WTC11 (cell line): Measurements from ENCODE around the gene RAB22A. TPM values are rescaled to one million over a fixed set of nuclear protein-coding genes. Genes with fewer than 3 reads are reported as not detected.

Experiments used
- ATAC-seq: fragments of 200-7000 bp; cut with Tn5 transposase; 2 replicates; pipeline ENCODE4 v1.10.0; 2021; ENCODE audit warnings: mild to moderate bottlenecking, moderate library complexity
- CTCF ChIA-PET: fragments of 300-600 bp; sonication (Branson Sonifier 250); formaldehyde crosslinking; loops from one replicate; lab custom pipeline; 2021; ENCODE audit warnings: antibody characterized with exemption; lab: Charles Lee
- POLR2A ChIA-PET: fragments of 350-600 bp; sonication (Branson Sonifier 250); formaldehyde crosslinking; loops from one replicate; lab custom pipeline; 2021; ENCODE audit warnings: antibody characterized with exemption; lab: Charles Lee
- DNase-seq: peaks from one replicate; pipeline ENCODE4 v3.0.0; 2021; ENCODE audit warnings: low spot score
- H3K27ac Mint-ChIP-seq: 2 replicates; pipeline ENCODE4 v1.8.0; 2021; ENCODE audit warnings: mixed read lengths
- H3K27me3 Mint-ChIP-seq: 2 replicates; pipeline ENCODE4 v1.8.0; 2021; ENCODE audit warnings: low read depth, mild to moderate bottlenecking, moderate library complexity, mixed read lengths
- H3K36me3 Mint-ChIP-seq: 2 replicates; pipeline ENCODE4 v1.8.0; 2021; ENCODE audit warnings: mixed read lengths
- H3K4me1 Mint-ChIP-seq: 2 replicates; pipeline ENCODE4 v1.8.0; 2022; ENCODE audit warnings: mixed read lengths
- H3K4me3 Mint-ChIP-seq: 2 replicates; pipeline ENCODE4 v1.8.0; 2021; ENCODE audit warnings: mild to moderate bottlenecking, moderate library complexity, mixed read lengths
- H3K9me3 Mint-ChIP-seq: 2 replicates; pipeline ENCODE4 v1.8.0; 2021; ENCODE audit warnings: mixed read lengths
- AFF4 ChIP-seq: sonication (generic); formaldehyde crosslinking; IDR thresholded peaks from 2 replicates; pipeline ENCODE4 v1.8.1; 2023; ENCODE audit warnings: mild to moderate bottlenecking, missing genetic modification reagents, borderline replicate concordance
- AR ChIP-seq: fragments of 250-450 bp; sonication (Bioruptor Pico); IDR thresholded peaks from 2 replicates; pipeline ENCODE4 v1.9.0; 2021; ENCODE audit warnings: mild to moderate bottlenecking
- ATF1 ChIP-seq: sonication (generic); formaldehyde crosslinking; IDR thresholded peaks from 2 replicates; pipeline ENCODE4 v1.8.1; 2023; ENCODE audit warnings: mild to moderate bottlenecking, moderate library complexity, missing genetic modification reagents
- ATF6 ChIP-seq: sonication (generic); formaldehyde crosslinking; IDR thresholded peaks from 2 replicates; pipeline ENCODE4 v1.8.1; 2023; ENCODE audit warnings: mild to moderate bottlenecking, missing genetic modification reagents
- EMX1 ChIP-seq: fragments of 250-450 bp; sonication (Bioruptor Pico); IDR thresholded peaks from 2 replicates; pipeline ENCODE4 v1.8.0; 2021; ENCODE audit warnings: mild to moderate bottlenecking
- ERG ChIP-seq: fragments of 250-450 bp; sonication (Bioruptor Pico); IDR thresholded peaks from 2 replicates; pipeline ENCODE4 v1.8.0; 2021; ENCODE audit warnings: mild to moderate bottlenecking
- ETV6 ChIP-seq: sonication (generic); formaldehyde crosslinking; IDR thresholded peaks from 2 replicates; pipeline ENCODE4 v1.8.1; 2022; ENCODE audit warnings: mild to moderate bottlenecking, missing genetic modification reagents
- FOXJ3 ChIP-seq: sonication (generic); formaldehyde crosslinking; IDR thresholded peaks from 2 replicates; pipeline ENCODE4 v1.9.0; 2021; ENCODE audit warnings: missing genetic modification reagents, mild to moderate bottlenecking, borderline replicate concordance
- GTF2I ChIP-seq: fragments of 250-450 bp; sonication (Bioruptor Pico); conservative IDR thresholded peaks from 2 replicates; pipeline ENCODE4 v1.4.0; 2021; ENCODE audit warnings: mild to moderate bottlenecking
- KAT7 ChIP-seq: sonication (generic); formaldehyde crosslinking; IDR thresholded peaks from 2 replicates; pipeline ENCODE4 v1.8.1; 2023; ENCODE audit warnings: missing genetic modification reagents, mild to moderate bottlenecking, borderline replicate concordance
- MLX ChIP-seq: sonication (generic); formaldehyde crosslinking; IDR thresholded peaks from 2 replicates; pipeline ENCODE4 v1.8.1; 2023; ENCODE audit warnings: mild to moderate bottlenecking, missing genetic modification reagents, moderate library complexity
- MXD4 ChIP-seq: fragments of 250-450 bp; sonication (Bioruptor Pico); IDR thresholded peaks from 2 replicates; pipeline ENCODE4 v1.8.0; 2021; ENCODE audit warnings: mild to moderate bottlenecking, moderate library complexity, borderline replicate concordance
- MYBL2 ChIP-seq: sonication (generic); formaldehyde crosslinking; IDR thresholded peaks from 2 replicates; pipeline ENCODE4 v1.8.1; 2023; ENCODE audit warnings: mild to moderate bottlenecking, moderate library complexity, missing genetic modification reagents
- OVOL2 ChIP-seq: fragments of 250-450 bp; sonication (Bioruptor Pico); IDR thresholded peaks from 2 replicates; pipeline ENCODE4 v1.9.0; 2021; ENCODE audit warnings: mild to moderate bottlenecking, borderline replicate concordance
- PRRX2 ChIP-seq: fragments of 250-450 bp; sonication (Bioruptor Pico); IDR thresholded peaks from 2 replicates; pipeline ENCODE4 v1.8.0; 2021; ENCODE audit warnings: mild to moderate bottlenecking
- SP1 ChIP-seq: sonication (generic); formaldehyde crosslinking; conservative IDR thresholded peaks from 2 replicates; pipeline ENCODE4 v1.8.1; 2022; ENCODE audit warnings: missing genetic modification reagents
- STAT6 ChIP-seq: sonication (generic); formaldehyde crosslinking; conservative IDR thresholded peaks from 2 replicates; pipeline ENCODE4 v1.8.1; 2023; ENCODE audit warnings: mild to moderate bottlenecking, low read depth, missing genetic modification reagents, moderate library complexity
- TEAD1 ChIP-seq: sonication (generic); formaldehyde crosslinking; IDR thresholded peaks from 2 replicates; pipeline ENCODE4 v1.8.0; 2022; ENCODE audit warnings: mild to moderate bottlenecking, missing genetic modification reagents
- TEAD4 ChIP-seq: sonication (generic); formaldehyde crosslinking; IDR thresholded peaks from 2 replicates; pipeline ENCODE4 v1.8.0; 2022; ENCODE audit warnings: mild to moderate bottlenecking, missing genetic modification reagents
- ZNF317 ChIP-seq: sonication (generic); formaldehyde crosslinking; IDR thresholded peaks from 2 replicates; pipeline ENCODE4 v1.8.1; 2023; ENCODE audit warnings: low read depth, mild to moderate bottlenecking, moderate library complexity, missing genetic modification reagents, borderline replicate concordance
- ZSCAN18 ChIP-seq: fragments of 250-450 bp; sonication (Bioruptor Pico); IDR thresholded peaks from 2 replicates; pipeline ENCODE4 v2.1.2; 2022; ENCODE audit warnings: mild to moderate bottlenecking, moderate library complexity
- total RNA-seq: library from RNA; stranded (reverse); gene quantifications from 3 replicates; pipeline ENCODE4 v1.2.3, GENCODE V29; 2021

RAB22A gene
- total RNA-seq, 1 experiment from 2014 or later: 6.0 TPM

GRCh38 chr20:58303547-58303946, 6.0 kb upstream of the RAB22A start:
- TF ChIP-seq TEAD1 (no peak), MLX (CRISPR knock-in tag) (no peak), GTF2I (no peak), ATF6 (CRISPR knock-in tag) (no peak), SP1 (CRISPR knock-in tag) (no peak), STAT6 (CRISPR knock-in tag) (no peak)
- Mint-ChIP-seq H3K4me1 (peaks cover 5% of the 10 kb centered on the region), H3K36me3 (no peaks in the 10 kb centered on the region), H3K27ac (no peak overlapping the region), H3K4me3 (no peak overlapping the region), H3K9me3 (no peaks in the 10 kb centered on the region), H3K27me3 (no peaks in the 10 kb centered on the region)
- CTCF ChIA-PET: no interaction called here
- no peak for ATAC-seq
- DNase-seq: no peak
- POLR2A ChIA-PET: no interaction called here

GRCh38 chr20:58305061-58305460, 4.5 kb upstream of the RAB22A start:
- ATAC-seq: no peak
- peaks cover 6% of the 10 kb centered on the region for H3K4me1 Mint-ChIP-seq
- no peak for TF ChIP-seq EMX1
- TF ChIP-seq AR (CRISPR knock-in tag): no peak
- TF ChIP-seq TEAD4: no peak
- TF ChIP-seq MXD4 (CRISPR knock-in tag): no peak
- TF ChIP-seq PRRX2 (CRISPR knock-in tag): no peak
- TF ChIP-seq OVOL2 (CRISPR knock-in tag): no peak
- TF ChIP-seq AFF4 (CRISPR knock-in tag): no peak
- no peak for TF ChIP-seq ZSCAN18 (CRISPR knock-in tag)
- no peak for TF ChIP-seq MYBL2 (CRISPR knock-in tag)
- no peak for TF ChIP-seq KAT7 (CRISPR knock-in tag)
- TF ChIP-seq ETV6 (CRISPR knock-in tag): no peak
- TF ChIP-seq ERG (CRISPR knock-in tag): no peak
- no peak for TF ChIP-seq ATF1
- no peak for TF ChIP-seq FOXJ3 (CRISPR knock-in tag)
- TF ChIP-seq ZNF317 (CRISPR knock-in tag): no peak

More at GRCh38 chr20:58305061-58305460, 4.5 kb upstream of the RAB22A start:
- ChIA-PET CTCF (no interaction called here), POLR2A (no interaction called here)
- no peaks in the 10 kb centered on the region for H3K9me3 Mint-ChIP-seq
- H3K36me3 Mint-ChIP-seq: no peaks in the 10 kb centered on the region
- H3K27ac Mint-ChIP-seq: no peak overlapping the region
- DNase-seq: no peak
- H3K27me3 Mint-ChIP-seq: no peaks in the 10 kb centered on the region
- no peak overlapping the region for H3K4me3 Mint-ChIP-seq
